Measurements from ENCODE around the gene CYSLTR2.

DNA sequence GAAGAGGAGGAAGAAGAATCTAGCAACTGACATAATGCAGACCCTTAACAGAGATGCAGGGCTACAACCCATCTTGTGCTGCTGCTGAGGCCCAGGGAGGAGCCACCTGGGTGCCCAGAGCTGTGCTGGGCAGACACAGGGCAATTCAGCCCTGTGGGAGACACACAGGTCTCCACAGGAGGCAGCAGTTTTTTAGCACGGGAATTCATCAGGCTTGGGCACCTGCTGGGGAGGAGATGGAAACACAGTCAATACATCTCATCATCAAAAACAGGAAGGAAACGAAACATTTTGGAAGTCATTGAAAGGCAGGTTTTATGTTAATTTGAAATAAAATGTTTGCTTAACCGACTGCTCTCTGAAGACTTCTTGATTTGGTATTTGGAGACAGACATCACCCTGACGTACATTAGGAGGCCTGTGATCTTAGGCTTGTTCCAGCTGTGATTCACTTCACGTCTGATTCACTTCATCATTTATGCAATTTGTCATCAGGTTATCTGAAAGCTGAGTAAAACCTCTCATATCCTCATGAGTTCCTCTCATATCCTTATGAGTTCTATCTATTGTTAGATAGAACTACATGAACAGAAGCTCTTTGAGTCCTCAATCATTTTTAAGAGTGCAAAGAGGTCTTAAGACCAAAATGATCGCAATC, 77.4 kb downstream of the CYSLTR2 start:
- TF ChIP-seq, protein P1, sequence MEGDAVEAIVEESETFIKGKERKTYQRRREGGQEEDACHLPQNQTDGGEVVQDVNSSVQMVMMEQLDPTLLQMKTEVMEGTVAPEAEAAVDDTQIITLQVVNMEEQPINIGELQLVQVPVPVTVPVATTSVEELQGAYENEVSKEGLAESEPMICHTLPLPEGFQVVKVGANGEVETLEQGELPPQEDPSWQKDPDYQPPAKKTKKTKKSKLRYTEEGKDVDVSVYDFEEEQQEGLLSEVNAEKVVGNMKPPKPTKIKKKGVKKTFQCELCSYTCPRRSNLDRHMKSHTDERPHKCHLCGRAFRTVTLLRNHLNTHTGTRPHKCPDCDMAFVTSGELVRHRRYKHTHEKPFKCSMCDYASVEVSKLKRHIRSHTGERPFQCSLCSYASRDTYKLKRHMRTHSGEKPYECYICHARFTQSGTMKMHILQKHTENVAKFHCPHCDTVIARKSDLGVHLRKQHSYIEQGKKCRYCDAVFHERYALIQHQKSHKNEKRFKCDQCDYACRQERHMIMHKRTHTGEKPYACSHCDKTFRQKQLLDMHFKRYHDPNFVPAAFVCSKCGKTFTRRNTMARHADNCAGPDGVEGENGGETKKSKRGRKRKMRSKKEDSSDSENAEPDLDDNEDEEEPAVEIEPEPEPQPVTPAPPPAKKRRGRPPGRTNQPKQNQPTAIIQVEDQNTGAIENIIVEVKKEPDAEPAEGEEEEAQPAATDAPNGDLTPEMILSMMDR (IDR thresholded peaks at IDR 0.05; ENCODE audit: control extremely low read depth in 1 of 3, insufficient read depth in 1 of 3, low read depth in 1 of 3, low read length in 3 of 3) = no peak
- TF ChIP-seq ZNF274 (IDR thresholded peaks at IDR 0.05; ENCODE audit: borderline replicate concordance, extremely low read depth, low read length) (no peak), NANOG (IDR thresholded peaks at IDR 0.05; ENCODE audit: insufficient read depth, low read depth, low read length, poor library complexity, severe bottlenecking) (no peak), HDAC2 (IDR thresholded peaks at IDR 0.05; ENCODE audit: borderline replicate concordance in 1 of 2, low read depth in 2 of 2, low read length in 2 of 2) (no peak), POLR2A (IDR thresholded peaks at IDR 0.05; ENCODE audit: control extremely low read depth in 1 of 2, low read depth in 2 of 2, low read length in 2 of 2) (no peak), EP300 (IDR thresholded peaks at IDR 0.05; ENCODE audit: borderline replicate concordance in 1 of 2, low read depth in 2 of 2, low read length in 2 of 2) (no peak), SP4 (IDR thresholded peaks at IDR 0.05; ENCODE audit: low read length) (no peak)
- TF ChIP-seq, protein P2, sequence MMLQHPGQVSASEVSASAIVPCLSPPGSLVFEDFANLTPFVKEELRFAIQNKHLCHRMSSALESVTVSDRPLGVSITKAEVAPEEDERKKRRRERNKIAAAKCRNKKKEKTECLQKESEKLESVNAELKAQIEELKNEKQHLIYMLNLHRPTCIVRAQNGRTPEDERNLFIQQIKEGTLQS (IDR thresholded peaks at IDR 0.05; ENCODE audit: insufficient read depth, low read depth, low read length) = no peak
- TF ChIP-seq, protein P3, sequence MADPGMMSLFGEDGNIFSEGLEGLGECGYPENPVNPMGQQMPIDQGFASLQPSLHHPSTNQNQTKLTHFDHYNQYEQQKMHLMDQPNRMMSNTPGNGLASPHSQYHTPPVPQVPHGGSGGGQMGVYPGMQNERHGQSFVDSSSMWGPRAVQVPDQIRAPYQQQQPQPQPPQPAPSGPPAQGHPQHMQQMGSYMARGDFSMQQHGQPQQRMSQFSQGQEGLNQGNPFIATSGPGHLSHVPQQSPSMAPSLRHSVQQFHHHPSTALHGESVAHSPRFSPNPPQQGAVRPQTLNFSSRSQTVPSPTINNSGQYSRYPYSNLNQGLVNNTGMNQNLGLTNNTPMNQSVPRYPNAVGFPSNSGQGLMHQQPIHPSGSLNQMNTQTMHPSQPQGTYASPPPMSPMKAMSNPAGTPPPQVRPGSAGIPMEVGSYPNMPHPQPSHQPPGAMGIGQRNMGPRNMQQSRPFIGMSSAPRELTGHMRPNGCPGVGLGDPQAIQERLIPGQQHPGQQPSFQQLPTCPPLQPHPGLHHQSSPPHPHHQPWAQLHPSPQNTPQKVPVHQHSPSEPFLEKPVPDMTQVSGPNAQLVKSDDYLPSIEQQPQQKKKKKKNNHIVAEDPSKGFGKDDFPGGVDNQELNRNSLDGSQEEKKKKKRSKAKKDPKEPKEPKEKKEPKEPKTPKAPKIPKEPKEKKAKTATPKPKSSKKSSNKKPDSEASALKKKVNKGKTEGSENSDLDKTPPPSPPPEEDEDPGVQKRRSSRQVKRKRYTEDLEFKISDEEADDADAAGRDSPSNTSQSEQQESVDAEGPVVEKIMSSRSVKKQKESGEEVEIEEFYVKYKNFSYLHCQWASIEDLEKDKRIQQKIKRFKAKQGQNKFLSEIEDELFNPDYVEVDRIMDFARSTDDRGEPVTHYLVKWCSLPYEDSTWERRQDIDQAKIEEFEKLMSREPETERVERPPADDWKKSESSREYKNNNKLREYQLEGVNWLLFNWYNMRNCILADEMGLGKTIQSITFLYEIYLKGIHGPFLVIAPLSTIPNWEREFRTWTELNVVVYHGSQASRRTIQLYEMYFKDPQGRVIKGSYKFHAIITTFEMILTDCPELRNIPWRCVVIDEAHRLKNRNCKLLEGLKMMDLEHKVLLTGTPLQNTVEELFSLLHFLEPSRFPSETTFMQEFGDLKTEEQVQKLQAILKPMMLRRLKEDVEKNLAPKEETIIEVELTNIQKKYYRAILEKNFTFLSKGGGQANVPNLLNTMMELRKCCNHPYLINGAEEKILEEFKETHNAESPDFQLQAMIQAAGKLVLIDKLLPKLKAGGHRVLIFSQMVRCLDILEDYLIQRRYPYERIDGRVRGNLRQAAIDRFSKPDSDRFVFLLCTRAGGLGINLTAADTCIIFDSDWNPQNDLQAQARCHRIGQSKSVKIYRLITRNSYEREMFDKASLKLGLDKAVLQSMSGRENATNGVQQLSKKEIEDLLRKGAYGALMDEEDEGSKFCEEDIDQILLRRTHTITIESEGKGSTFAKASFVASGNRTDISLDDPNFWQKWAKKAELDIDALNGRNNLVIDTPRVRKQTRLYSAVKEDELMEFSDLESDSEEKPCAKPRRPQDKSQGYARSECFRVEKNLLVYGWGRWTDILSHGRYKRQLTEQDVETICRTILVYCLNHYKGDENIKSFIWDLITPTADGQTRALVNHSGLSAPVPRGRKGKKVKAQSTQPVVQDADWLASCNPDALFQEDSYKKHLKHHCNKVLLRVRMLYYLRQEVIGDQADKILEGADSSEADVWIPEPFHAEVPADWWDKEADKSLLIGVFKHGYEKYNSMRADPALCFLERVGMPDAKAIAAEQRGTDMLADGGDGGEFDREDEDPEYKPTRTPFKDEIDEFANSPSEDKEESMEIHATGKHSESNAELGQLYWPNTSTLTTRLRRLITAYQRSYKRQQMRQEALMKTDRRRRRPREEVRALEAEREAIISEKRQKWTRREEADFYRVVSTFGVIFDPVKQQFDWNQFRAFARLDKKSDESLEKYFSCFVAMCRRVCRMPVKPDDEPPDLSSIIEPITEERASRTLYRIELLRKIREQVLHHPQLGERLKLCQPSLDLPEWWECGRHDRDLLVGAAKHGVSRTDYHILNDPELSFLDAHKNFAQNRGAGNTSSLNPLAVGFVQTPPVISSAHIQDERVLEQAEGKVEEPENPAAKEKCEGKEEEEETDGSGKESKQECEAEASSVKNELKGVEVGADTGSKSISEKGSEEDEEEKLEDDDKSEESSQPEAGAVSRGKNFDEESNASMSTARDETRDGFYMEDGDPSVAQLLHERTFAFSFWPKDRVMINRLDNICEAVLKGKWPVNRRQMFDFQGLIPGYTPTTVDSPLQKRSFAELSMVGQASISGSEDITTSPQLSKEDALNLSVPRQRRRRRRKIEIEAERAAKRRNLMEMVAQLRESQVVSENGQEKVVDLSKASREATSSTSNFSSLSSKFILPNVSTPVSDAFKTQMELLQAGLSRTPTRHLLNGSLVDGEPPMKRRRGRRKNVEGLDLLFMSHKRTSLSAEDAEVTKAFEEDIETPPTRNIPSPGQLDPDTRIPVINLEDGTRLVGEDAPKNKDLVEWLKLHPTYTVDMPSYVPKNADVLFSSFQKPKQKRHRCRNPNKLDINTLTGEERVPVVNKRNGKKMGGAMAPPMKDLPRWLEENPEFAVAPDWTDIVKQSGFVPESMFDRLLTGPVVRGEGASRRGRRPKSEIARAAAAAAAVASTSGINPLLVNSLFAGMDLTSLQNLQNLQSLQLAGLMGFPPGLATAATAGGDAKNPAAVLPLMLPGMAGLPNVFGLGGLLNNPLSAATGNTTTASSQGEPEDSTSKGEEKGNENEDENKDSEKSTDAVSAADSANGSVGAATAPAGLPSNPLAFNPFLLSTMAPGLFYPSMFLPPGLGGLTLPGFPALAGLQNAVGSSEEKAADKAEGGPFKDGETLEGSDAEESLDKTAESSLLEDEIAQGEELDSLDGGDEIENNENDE (IDR thresholded peaks at IDR 0.05; ENCODE audit: insufficient replicate concordance, low read length) = no peak
